ENCODE results near the gene XYLT1. TPM values are rescaled to one million over a fixed set of nuclear protein-coding genes. Genes with fewer than 3 reads are reported as not detected.
A peak's percentile ranks its signal among the peaks of the same experiment; 100 is the strongest.
"Not testable (repeated sequence)": the region's sequence is repeated elsewhere in the genome, so short reads cannot be mapped to it uniquely, and the experiment has no call there.

The XYLT1 gene
- total RNA-seq, 1 experiment from 2014 or later: 14.5 TPM

GRCh38 chr16:17306745-17307144 is 164.0 kb downstream of the XYLT1 start:
- Histone ChIP-seq H3K56ac (ENCODE audit: insufficient read length, low read depth, low read length) (no peak overlapping the region), H2BK5ac (ENCODE audit: insufficient read length, low read length) (no peak overlapping the region), H2BK12ac (ENCODE audit: insufficient read length, low read depth, low read length) (no peak overlapping the region), H2BK120ac (ENCODE audit: low read depth, low read length, poor library complexity, severe bottlenecking) (no peak overlapping the region), H3K9ac (ENCODE audit: extremely low read depth, insufficient read length, low read length) (no peak overlapping the region), H3K27ac (ENCODE audit: insufficient read length, low read depth, low read length) (no peak overlapping the region), H2BK20ac (ENCODE audit: low read depth, low read length, poor library complexity, severe bottlenecking) (no peak overlapping the region), H3K4ac (ENCODE audit: low read depth, low read length) (no peak overlapping the region), H3T11ph (ENCODE audit: low read length) (no peak overlapping the region), H4K91ac (ENCODE audit: insufficient read length, low read depth, low read length) (no peak overlapping the region), H3K4me1 (ENCODE audit: insufficient read depth, low read length) (peaks cover 17% of the 10 kb centered on the region; the same call in 1 of the 2 replicates), H3K23me2 (ENCODE audit: insufficient read length, low read depth, low read length, poor library complexity, severe bottlenecking) (no peaks in the 10 kb centered on the region), H2AK5ac (ENCODE audit: insufficient read length, low read length) (no peak overlapping the region), H4K8ac (replicated peaks; ENCODE audit: insufficient read length, low read depth, low read length) (no peak overlapping the region), H3K27me3 (ENCODE audit: insufficient read depth, low read length) (no peaks in the 10 kb centered on the region), H3K23ac (ENCODE audit: insufficient read length, low read depth, low read length) (no peak overlapping the region), H3K18ac (ENCODE audit: insufficient read length, low read depth, low read length) (no peak overlapping the region), H3K79me1 (ENCODE audit: insufficient read depth, low read depth, low read length, poor library complexity, severe bottlenecking) (no peaks in the 10 kb centered on the region), H2AFZ (ENCODE audit: low read length) (no peak overlapping the region), H2BK15ac (ENCODE audit: low read depth, low read length) (no peak overlapping the region), H4K5ac (ENCODE audit: insufficient read length, low read depth, low read length) (no peak overlapping the region), H3K4me2 (ENCODE audit: insufficient read depth, insufficient read length, low read length) (no peak overlapping the region), H3K14ac (ENCODE audit: insufficient read depth, low read length) (no peak overlapping the region), H4K20me1 (ENCODE audit: control insufficient read depth, insufficient read depth, insufficient read length) (no peaks in the 10 kb centered on the region), H3K79me2 (ENCODE audit: insufficient read depth, low read length) (no peaks in the 10 kb centered on the region), H3K9me3 (ENCODE audit: control insufficient read depth, low read depth, low read length) (no peaks in the 10 kb centered on the region)
- H3K4me1 Mint-ChIP-seq: peaks cover 66 to 67% of the 10 kb centered on the region in 2 experiments
- DNase-seq: no peak
- no peak overlapping the region for H3K4me3 Mint-ChIP-seq
- no peaks in the 10 kb centered on the region for H3K36me3 Mint-ChIP-seq (ENCODE audit: insufficient read depth in 1 of 3, low read depth in 3 of 3)
- no peaks in the 10 kb centered on the region for H3K9me3 Mint-ChIP-seq
- TF ChIP-seq CTCF (conservative IDR thresholded peaks at IDR 0.05): no peak
- no CpG with 5 or more reads among the region's 3 CpGs for whole genome bisulfite sequencing (ENCODE audit: extremely low coverage, insufficient read length, low lambda C conversion rate)
- H3K27me3 Mint-ChIP-seq (ENCODE audit: low read depth): no peaks in the 10 kb centered on the region
- no peak overlapping the region for H3K27ac Mint-ChIP-seq

- H3T11ph ChIP-seq (ENCODE audit: low read length); H2BK12ac ChIP-seq (ENCODE audit: insufficient read length, low read depth, low read length); H2AFZ ChIP-seq (ENCODE audit: low read length); H3K4ac ChIP-seq (ENCODE audit: low read depth, low read length); H3K14ac ChIP-seq (ENCODE audit: insufficient read depth, low read length); H3K9ac ChIP-seq (ENCODE audit: extremely low read depth, insufficient read length, low read length); H3K79me1 ChIP-seq (ENCODE audit: insufficient read depth, low read depth, low read length, poor library complexity, severe bottlenecking); H3K23me2 ChIP-seq (ENCODE audit: insufficient read length, low read depth, low read length, poor library complexity, severe bottlenecking); H4K91ac ChIP-seq (ENCODE audit: insufficient read length, low read depth, low read length); H3K4me2 ChIP-seq (ENCODE audit: insufficient read depth, insufficient read length, low read length); H2BK20ac ChIP-seq (ENCODE audit: low read depth, low read length, poor library complexity, severe bottlenecking); H4K20me1 ChIP-seq (ENCODE audit: control insufficient read depth, insufficient read depth, insufficient read length); H2BK120ac ChIP-seq (ENCODE audit: low read depth, low read length, poor library complexity, severe bottlenecking); H3K18ac ChIP-seq (ENCODE audit: insufficient read length, low read depth, low read length); H3K27ac ChIP-seq (ENCODE audit: insufficient read length, low read depth, low read length); H2BK5ac ChIP-seq (ENCODE audit: insufficient read length, low read length); H3K4me3 Mint-ChIP-seq; H4K5ac ChIP-seq (ENCODE audit: insufficient read length, low read depth, low read length); H3K56ac ChIP-seq (ENCODE audit: insufficient read length, low read depth, low read length); H3K27me3 ChIP-seq (ENCODE audit: insufficient read depth, low read length); DNase-seq; H3K36me3 Mint-ChIP-seq (ENCODE audit: insufficient read depth in 1 of 3, low read depth in 3 of 3); H2AK5ac ChIP-seq (ENCODE audit: insufficient read length, low read length); H4K8ac ChIP-seq (replicated peaks; ENCODE audit: insufficient read length, low read depth, low read length); H2BK15ac ChIP-seq (ENCODE audit: low read depth, low read length); H3K9me3 Mint-ChIP-seq; H3K79me2 ChIP-seq (ENCODE audit: insufficient read depth, low read length); H3K23ac ChIP-seq (ENCODE audit: insufficient read length, low read depth, low read length); H3K27me3 Mint-ChIP-seq (ENCODE audit: low read depth); H3K9me3 ChIP-seq (ENCODE audit: control insufficient read depth, low read depth, low read length): not testable (repeated sequence)
- peaks cover 21% of the 10 kb centered on the region; the same call in 1 of the 2 replicates for H3K4me1 ChIP-seq (ENCODE audit: insufficient read depth, low read length)
- no CpG with 5 or more reads among the region's 9 CpGs for WGBS (ENCODE audit: extremely low coverage, insufficient read length, low lambda C conversion rate)
- peaks cover 66% of the 10 kb centered on the region in 2 experiments for H3K4me1 Mint-ChIP-seq
- peak overlapping the region in 2 of 3 experiments; percentile 1 to 21; a peak in 1 of 7 replicates for H3K27ac Mint-ChIP-seq
Observed at GRCh38 chr16:17306211-17306610, 164.5 kb downstream of the XYLT1 start.

All from H9 (cell line).